GM20431 (cell line): Measurements from ENCODE around the gene ATP9A.
"Not testable (repeated sequence)": the region's sequence is repeated elsewhere in the genome, so short reads cannot be mapped to it uniquely, and the experiment has no call there.

Experiments used
- in situ Hi-C: fragments of 300-500 bp; cut with MseI, MboI; formaldehyde crosslinking; loops from one replicate; pipeline ENCODE4 v1.15.0; 2020; ENCODE audit warnings: low sequenced_read_pairs; ENCODE audit not compliant: unreplicated experiment

ATP9A gene

DNA sequence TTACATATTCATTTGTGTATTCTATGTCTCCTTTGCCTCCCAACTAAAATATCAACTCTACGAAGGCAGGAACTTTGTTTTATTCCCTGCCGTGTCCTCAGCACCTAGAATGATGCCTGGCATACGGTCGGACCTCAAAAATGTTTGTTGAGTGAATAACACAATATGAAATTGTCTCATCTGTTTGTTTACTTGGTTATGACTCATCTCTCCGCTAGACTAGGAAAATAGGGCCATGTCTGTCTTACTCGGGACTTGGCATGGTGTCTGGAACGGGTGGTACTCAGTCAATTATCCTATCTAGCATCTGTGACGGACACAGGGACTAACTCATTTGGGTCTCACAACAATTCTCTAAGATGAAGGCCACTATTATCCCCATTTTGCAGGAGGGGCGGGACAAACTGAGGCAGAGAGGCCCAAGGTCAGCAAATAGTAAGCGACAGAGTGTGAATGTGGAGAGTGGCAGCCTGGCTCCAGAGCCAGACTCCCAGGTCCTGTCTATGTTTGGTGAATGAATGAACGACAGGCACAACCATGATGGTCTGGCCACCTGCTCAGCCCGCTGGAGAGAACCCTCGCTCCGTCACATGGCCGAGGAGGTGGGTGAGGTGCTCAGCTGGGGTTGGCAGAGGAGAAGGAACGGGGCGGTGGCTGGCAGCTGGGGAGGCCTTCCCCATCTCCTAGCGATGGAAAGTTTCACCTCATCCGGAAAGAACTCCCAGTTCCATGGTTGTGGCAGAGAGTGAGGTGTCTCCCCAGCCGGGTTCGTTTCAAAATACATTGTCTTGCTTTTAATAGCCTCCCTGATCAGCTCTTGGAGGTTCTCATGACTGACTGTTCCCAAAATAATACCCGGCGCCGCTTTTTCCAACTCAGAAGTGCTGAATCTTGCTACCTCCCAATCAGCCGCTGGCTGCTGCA is 198.1 kb downstream of the ATP9A start:
- in situ Hi-C loops, result no loop called here

DNA sequence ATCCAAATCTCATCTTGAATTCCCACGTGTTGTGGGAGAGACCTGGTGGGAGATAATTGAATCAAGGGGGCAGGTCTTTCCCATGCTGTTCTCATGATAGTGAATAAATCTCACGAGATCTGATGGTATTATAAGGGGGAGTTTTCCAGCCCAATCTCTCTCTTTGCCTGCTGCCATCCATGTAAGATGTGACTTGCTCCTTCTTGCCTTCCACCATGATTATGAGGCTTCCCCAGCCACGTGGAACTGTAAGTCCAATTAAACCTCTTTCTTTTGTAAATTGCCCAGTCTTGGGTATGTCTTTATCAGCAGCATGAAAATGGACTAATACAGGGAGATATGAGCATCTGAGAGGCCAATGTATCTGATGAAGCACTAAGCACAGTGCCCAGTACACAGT is 199.7 kb downstream of the ATP9A start:
- in situ Hi-C loops, result not testable (repeated sequence)

DNA sequence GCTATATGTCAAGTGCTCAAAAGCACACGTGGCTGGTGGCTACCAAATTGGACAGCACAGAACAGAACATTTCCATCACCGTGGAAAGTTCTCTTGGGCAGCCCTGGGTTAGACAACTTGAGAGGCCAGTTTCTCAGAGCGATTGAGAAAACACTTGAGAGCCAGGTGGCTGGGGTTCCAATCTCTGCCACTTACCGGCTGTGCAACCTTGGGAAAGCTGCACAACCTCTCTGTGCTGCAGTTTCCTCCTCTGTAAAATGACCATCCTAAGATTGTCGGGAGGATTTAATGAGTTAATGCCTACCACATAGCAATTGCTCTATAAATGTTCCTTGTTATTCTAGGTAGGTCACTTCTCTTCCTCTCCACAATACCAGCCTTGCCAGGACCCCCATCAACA is 200.6 kb downstream of the ATP9A start:
- in situ Hi-C loops, result no loop called here

DNA sequence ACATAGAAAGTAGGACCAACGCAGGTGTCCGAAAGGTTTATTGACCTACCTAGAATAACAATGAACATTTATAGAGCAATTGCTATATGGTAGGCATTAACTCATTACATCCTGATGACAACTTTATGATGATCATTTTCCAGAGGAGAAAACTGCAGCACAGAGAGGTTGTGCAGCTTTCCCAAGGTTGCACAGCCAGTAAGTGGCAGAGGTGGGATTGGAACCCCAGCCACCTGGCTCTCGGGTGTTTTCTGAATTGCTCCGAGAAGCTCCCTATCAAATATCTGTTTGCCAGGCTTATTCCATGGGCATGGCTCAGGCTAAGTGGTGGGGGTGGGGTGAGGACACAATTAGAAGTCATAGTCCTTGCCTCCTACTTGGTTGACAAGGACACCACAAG is 201.6 kb downstream of the ATP9A start:
- in situ Hi-C loops, result no loop called here

DNA sequence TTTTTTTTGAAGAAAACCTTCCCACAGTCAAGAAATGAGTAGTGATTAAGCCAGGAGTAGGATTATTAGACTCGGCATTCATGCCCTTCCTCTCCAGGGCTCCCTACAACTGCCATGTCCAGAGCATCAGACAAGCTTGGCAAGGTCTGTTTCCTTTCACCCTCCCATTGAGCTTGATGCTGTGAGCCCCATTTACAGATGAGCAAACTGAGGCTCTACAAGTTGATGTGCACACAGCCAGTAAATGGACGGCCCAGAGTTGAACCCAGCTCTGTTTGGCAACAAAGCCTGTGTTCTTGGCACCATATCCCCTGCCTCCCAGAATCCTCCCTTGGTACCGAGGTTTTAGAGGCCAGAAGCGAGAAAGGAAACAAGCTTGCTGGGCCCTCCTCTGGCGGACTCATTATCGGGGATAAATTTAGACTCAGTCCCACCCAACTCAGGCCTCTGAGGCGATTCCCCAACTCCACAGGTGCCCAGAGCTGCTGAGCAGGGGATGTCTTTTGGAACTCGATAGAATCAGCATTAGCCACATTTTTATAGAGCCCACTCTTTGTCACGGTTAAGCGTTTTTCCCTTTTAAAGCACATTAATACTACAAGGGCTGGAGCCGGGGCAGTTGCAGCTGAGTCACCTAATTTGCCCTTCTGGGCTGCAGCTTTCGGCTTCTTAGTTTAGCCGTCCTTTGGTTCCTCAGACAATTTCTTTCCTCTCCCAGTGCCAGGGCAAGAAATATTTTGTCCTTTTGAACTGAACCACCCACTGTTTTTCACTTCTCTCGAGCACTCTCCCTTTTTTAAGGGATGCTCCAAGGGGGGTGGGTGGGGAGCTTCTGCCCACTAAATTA is 202.7 kb downstream of the ATP9A start:
- in situ Hi-C loops, result no loop called here

DNA sequence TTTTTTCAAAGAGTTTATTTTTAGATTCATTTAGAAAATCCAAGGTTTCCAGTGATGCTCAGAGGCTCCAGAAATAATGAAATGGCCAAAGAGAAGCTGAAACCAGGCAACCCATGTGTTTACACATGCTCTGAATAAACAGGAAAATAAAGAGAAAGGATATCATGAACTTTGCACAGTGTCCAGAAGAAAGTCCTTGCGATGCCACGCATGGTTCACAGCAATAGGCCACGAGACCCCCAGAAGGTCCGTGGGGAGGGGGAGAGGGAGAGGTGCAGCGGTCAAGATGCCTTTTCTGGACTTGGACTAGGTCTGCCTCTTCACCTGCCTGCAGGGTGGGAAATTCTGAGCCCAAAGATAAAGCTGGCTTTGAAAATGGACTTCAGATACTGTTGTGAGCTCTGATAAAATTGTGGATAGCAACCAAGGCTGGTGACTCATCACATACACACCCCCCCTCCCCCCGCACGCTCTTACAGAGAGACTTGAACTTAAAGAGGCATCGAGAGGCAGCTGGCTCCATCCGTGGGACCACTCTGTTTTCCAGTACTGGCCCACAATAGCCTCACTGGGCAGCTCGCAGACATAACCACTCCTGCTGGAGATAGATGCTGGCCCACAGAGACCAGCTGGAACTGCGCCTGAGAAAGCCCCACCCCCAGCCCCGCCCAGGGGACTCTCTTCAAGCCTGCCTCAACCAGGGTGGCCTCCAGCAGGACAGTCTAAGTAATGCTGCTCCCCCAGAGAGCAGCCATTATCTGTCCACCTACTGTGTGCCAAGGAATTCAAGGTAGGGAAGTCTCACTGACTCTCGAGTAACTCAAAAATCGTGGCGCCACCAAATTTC is 204.5 kb downstream of the ATP9A start:
- in situ Hi-C loops, result no loop called here

DNA sequence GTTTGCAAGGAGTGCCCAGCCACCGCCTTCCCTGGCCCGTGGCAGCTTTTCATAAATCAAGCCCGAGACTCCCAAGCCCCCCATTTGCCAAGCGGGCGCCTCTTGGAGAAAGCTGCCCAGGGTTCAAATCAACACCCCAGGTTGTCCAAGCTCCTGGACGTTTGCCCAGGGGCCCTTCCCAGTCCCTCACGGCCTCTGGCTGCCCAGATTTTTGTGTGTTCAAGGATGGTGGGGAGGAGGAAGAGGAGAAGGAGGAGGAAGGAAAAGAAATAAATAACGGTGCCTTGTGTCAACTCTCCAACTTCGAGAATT is 205.1 kb downstream of the ATP9A start:
- in situ Hi-C loops, result no loop called here

DNA sequence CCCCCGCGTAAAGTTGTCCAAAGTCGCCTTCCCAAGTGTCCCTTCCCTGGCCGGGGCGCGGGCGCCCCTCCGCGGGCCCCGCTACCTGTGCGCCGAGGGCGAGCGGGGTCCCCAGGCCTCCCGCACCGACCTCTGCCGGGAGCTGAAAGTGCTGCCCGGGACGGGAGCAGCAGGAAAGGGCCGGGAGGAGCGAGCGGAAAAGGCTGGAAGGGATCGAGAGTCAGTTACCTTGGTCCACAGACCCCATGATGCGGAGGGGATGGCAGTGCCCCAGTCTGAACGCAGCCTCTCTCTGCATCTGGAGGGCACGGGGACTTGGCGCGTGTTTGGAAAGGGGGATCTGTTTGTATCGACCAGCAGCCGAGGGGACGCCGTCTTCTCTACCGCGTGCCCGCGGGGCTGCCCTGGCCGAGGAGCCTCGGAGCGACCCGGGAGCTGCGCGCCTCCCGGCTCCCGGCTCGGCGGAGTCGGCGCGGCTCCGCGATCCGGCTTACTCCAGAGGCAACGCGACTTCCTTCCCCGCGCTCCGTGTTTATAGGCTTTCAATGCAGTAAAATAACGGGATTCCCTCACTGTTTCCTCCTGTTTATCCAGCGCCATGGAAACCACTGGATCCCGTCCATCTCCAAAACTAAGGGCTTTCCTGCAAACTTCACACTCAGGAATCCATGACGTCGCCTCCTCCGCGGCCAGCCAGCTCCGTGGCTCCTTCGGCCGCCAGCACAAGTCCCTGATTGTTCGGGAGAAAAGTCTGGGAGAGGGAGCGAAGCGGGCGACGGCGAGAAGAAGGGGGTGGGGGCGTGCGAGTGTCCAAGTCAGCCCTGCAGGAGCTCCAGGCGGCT is 205.6 kb downstream of the ATP9A start:
- in situ Hi-C loops, result no loop called here

DNA sequence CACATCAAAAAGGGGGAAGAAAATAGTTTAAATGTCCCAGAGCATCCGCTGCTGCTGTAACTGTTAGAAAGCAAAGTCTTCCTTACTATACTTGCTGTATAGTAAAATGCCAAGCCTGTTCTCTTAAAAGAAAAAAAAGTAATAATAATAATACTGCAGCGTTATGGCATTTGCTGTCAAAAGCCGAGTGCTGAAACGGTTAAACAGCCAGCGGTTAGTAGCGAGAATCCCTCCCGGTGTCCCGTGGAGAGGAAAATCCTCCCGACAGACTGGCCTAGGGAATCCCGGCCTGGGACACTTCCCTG is 206.2 kb downstream of the ATP9A start:
- in situ Hi-C loops, result no loop called here

DNA sequence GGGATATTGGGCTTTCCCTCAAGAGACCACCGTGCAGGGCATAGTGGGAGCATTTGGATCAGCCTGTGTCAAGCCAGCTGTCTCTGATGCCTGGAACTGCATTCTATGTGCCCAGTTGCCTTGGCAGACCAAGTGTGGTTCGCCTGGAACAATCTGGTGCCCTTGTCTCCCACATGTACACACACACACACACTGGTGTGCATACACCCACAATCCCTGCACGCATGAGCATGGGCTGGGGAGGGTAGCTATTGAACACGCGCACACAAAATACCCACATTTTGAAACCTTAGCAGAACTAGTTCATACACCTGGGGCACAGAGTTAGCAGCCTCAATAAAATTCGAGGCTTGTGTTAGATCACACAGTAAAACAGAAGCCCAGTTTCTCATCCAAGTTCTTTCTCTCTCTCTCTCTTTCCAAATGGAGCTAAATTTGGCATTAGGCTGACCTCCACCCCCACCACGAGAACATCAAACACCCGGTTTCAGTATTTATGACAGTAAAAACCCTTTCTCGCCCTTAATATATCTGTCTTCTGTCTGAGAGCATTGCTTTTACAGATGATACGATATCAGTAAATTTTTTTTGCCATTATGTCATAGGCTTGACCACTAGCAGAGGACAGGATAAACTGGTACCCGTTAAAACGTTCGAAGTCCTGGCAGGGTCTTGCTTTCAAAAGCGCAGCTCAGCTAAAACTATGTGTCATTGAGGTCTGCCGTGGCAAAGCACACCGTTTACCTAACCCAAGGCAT is 207.5 kb downstream of the ATP9A start:
- in situ Hi-C loops, result no loop called here

DNA sequence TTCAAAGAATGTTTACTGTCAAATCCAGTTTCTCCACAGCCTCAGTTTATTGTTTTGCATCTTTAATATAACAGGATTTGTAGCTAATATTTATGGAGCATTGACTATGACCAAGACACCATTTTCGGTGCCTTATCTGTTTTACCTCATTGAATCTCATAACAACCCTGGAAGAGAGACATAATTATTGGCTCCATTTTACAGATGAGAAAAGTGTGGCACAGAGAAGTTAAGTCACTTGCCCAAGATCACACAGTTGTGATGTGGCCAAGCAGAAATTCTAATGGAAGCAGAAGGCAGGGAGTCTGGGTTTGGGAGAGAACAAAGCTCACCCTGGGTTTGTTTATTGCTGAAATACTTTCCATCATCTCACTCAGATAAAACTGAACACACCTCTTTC is 208.1 kb downstream of the ATP9A start:
- in situ Hi-C loops, result no loop called here

DNA sequence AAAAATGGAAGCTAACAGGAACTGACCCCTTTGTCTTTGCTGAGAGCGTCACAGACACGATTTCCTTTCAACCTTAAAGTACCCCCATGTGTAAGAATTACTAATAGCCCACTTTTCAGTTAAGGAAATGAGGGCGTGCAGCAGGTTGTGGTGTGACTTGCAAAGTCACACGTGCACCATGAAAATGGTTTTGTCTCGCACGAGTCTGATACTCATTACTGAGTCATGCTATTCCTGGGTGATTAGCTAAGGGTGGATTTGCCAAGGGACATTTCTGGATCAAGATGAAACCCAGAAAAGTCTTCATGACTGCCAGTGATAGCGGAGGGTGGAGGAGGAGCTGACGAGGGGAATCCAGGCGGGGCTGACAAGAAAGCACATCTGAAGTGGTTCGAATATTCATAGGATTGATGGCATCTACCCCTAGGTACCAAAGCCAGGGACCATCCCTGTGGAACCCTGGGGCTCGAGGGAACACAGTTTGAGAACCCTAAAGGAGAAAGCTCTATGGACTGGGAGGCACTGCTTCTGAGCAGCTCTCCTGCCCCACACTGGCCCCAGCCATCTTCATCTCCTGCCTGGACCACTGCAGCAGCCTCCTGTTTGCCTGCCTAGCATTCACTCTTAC is 213.5 kb downstream of the ATP9A start:
- in situ Hi-C loops, result no loop called here

DNA sequence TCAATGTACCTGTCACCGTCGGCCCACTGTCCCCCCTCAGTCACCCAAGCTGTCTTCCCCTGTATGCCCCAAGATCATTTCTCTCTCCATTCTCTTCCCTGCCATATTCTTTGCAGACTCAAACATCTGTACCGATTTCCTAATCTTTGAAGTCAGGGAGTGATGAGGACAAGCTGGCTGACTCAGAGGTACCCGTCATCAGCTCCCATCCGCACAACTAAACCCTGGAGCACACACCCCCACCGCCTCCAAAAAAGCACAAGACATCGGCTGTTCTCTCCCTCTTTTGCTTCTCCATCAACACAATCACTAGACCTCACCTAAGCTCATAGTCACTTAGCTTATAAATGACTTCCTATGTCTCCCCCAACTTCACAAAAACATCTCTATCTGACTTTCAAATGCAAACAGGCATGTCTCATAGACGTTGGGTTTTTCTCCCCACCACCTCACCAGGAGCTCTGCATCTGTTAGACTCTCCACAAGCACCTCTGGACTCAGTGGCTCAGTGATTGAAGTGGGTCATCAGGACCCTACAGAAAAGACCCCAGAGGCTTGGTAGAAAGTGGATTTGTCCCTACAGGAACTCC is 214.2 kb downstream of the ATP9A start:
- in situ Hi-C loops, result no loop called here

DNA sequence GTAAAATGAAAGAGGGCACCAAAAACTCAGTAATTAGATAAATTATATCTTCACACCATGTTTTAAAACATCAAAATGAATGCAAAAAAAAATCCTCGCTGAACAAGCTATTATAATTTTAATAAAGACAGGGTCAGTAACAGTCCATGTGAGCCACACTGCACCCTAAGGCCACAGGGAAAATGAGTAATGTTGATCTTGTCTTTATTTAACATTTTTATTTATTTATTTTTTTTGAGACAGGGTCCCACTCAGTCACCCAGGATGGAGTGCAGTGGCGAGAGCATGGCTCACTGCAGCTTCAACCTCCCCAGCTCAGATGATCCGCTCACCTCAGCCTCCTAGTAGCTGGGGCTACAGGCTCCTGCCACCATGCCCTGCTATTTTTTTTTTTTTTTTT is 217.0 kb downstream of the ATP9A start:
- in situ Hi-C loops, result no loop called here

DNA sequence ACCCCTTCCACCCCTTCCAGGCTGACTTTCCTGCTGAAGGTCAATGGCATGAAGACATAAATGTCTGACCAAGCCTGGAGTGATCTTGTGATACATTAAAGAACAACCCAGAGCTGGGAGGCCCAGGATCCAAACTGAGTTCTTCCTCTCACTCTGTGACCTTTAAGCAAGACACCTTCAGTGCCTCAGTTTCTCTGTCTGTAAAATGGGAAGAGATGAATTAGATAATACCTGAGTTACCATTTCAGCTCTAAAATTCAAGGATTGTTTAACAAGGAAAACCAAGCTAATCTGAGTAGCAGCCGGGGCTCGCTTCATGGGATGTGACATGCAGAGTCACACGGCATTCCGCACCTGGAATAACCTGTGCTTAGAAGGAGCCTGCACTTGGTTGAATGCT is 218.7 kb downstream of the ATP9A start:
- in situ Hi-C loops, result no loop called here

DNA sequence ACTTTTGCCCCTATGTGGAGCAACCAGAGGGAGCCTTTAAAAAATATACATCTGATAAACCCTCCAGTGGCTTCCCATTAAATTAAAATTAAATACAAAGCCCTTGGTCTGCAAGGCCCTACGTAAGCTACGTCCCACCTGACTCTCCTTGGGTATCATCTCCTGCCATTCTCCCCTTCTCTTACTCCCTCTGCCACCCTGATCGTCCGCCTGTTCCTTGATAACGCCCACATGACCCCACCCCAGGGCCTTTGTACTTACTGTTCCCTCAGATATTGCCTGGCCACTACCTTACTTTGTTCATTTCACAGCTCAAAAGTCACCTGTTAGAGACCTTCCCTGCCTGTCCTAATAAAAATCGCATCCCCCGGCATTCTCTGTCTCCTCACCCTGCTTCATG is 220.2 kb downstream of the ATP9A start:
- in situ Hi-C loops, result no loop called here
